K562 (cell line): Measurements from ENCODE around the gene ANKZF1. TPM values are rescaled to one million over a fixed set of nuclear protein-coding genes. Genes with fewer than 3 reads are reported as not detected.

Source experiments
- BRD4 ChIP-seq: fragments of 200-600 bp; sonication (generic); IDR thresholded peaks from 2 replicates; pipeline ENCODE4 v1.6.1; 2017; ENCODE audit warnings: inconsistent platforms
- CBFB ChIP-seq: sonication (generic); formaldehyde crosslinking; IDR thresholded peaks from 2 replicates; pipeline ENCODE4 v1.4.0; 2020; ENCODE audit warnings: mild to moderate bottlenecking, missing genetic modification reagents
- CHD1 ChIP-seq: fragments of 200-600 bp; sonication (generic); IDR thresholded peaks from one replicate; pipeline ENCODE4 v1.6.1; 2012; ENCODE audit warnings: mild to moderate bottlenecking, moderate library complexity, low read length, inconsistent platforms
- KDM2B ChIP-seq: fragments of 250-450 bp; sonication (Bioruptor Pico); IDR thresholded peaks from 2 replicates; pipeline ENCODE4 v1.8.0; 2021; ENCODE audit warnings: mild to moderate bottlenecking, moderate library complexity
- MAZ ChIP-seq, 2 experiments: fragments of 450-650 bp in 1 of 2; sonication (generic) in 1 of 2; formaldehyde crosslinking; IDR thresholded peaks in 1 of 2; conservative IDR thresholded peaks in 1 of 2; 2 replicates each; pipeline versions ENCODE4 v1.4.0 to v1.5.0; 2020; ENCODE audit warnings: mild to moderate bottlenecking in 1 of 2, missing genetic modification reagents in 1 of 2
- MBD2 ChIP-seq: sonication (generic); IDR thresholded peaks from 2 replicates; pipeline ENCODE4 v1.6.1; 2016; ENCODE audit warnings: low read depth, borderline replicate concordance
- PCBP1 ChIP-seq: fragments of 200-400 bp; formaldehyde crosslinking; IDR thresholded peaks from 2 replicates; pipeline ENCODE4 v1.6.1; 2018; ENCODE audit warnings: mild to moderate bottlenecking, low read depth, low read length; ENCODE audit not compliant: poor library complexity, severe bottlenecking
- POLR2AphosphoS5 ChIP-seq: IDR thresholded peaks from 2 replicates; pipeline ENCODE4 v1.6.1; 2011; ENCODE audit warnings: mild to moderate bottlenecking, low read depth, low read length, moderate library complexity; ENCODE audit not compliant: control insufficient read depth, insufficient read depth
- TBP ChIP-seq: optimal IDR thresholded peaks from 2 replicates; pipeline ENCODE3; 2011; ENCODE audit warnings: low read depth, low read length, improper control_type of control experiment
- ZKSCAN8 ChIP-seq: fragments of 200-800 bp; sonication (Bioruptor generic); IDR thresholded peaks from 2 replicates; pipeline ENCODE4 v1.6.1; 2016; ENCODE audit warnings: missing genetic modification characterization, missing compliant biosample characterization
- polyA plus RNA-seq, 8 experiments: library from polyadenylated mRNA; depleted of rRNA in 4 of 8; stranded (reverse) in 5 of 8; unstranded in 3 of 8; fragments of >200 nt; fragmentation: Nextera tagmentation in 2 of 8; fragmentation: Illumina TruSeq in 1 of 8; extraction: Ambion mirVana in 2 of 8; extraction: Trizol in 1 of 8; gene quantifications; 2 replicates each; pipeline versions ENCODE4 v1.2.1 to v1.2.3, GENCODE V29; 2011 to 2014; ENCODE audit warnings: inconsistent platforms in 1 of 8, missing spikeins in 1 of 8
- total RNA-seq, 7 experiments: library from RNA; depleted of rRNA in 6 of 7; stranded (reverse); fragments of >200 nt in 6 of 7; fragmentation: Illumina TruSeq in 2 of 7; extraction: Trizol in 2 of 7; gene quantifications; 2 replicates each; pipeline versions ENCODE4 v1.2.1 to v1.2.3, GENCODE V29; 2011 to 2021; ENCODE audit warnings: low replicate concordance in 1 of 7
- TF ChIP-seq, protein P1 (sequence below), 2 experiments: fragments of 250-450 bp in 1 of 2; fragments of 450-650 bp in 1 of 2; sonication (Bioruptor Pico) in 1 of 2; IDR thresholded peaks; 2 replicates each; pipeline versions ENCODE4 v1.6.1 to v1.8.0; 2016 to 2021; ENCODE audit warnings: mild to moderate bottlenecking in 2 of 2, moderate library complexity in 2 of 2, missing compliant biosample characterization in 1 of 2, missing genetic modification characterization in 1 of 2
- TF ChIP-seq, protein P2 (sequence below): conservative IDR thresholded peaks from 2 replicates; pipeline ENCODE4 v1.6.1; 2011; ENCODE audit warnings: low read depth, mild to moderate bottlenecking, low read length; ENCODE audit not compliant: control insufficient read depth
- TF ChIP-seq, protein P3 (sequence below): fragments of 250-450 bp; sonication (Bioruptor Pico); IDR thresholded peaks from 2 replicates; pipeline ENCODE4 v1.9.0; 2021; ENCODE audit warnings: mild to moderate bottlenecking, inconsistent platforms
- TF ChIP-seq, protein P4 (sequence below), 2 experiments: fragments of 450-650 bp in 1 of 2; sonication (generic) in 1 of 2; formaldehyde crosslinking; conservative IDR thresholded peaks; 2 replicates each; pipeline versions ENCODE4 v1.4.0 to v1.8.1; 2020 to 2022; ENCODE audit warnings: mild to moderate bottlenecking in 1 of 2, missing genetic modification reagents in 1 of 2
- TF ChIP-seq, protein P5 (sequence below): IDR thresholded peaks from 2 replicates; pipeline ENCODE4 v1.6.1; 2016; ENCODE audit warnings: missing genetic modification characterization, missing compliant biosample characterization
- TF ChIP-seq, protein P6 (sequence below): fragments of 450-650 bp; formaldehyde crosslinking; IDR thresholded peaks from 2 replicates; pipeline ENCODE4 v1.4.0; 2020; ENCODE audit warnings: mild to moderate bottlenecking

Gene ANKZF1
- total and polyA plus RNA-seq, 9 of the 15 experiments (the other 6 are each of a cell fraction or from before 2014, with no cell fraction given) = 3.1 to 60.6 (median 31.0) TPM

DNA sequence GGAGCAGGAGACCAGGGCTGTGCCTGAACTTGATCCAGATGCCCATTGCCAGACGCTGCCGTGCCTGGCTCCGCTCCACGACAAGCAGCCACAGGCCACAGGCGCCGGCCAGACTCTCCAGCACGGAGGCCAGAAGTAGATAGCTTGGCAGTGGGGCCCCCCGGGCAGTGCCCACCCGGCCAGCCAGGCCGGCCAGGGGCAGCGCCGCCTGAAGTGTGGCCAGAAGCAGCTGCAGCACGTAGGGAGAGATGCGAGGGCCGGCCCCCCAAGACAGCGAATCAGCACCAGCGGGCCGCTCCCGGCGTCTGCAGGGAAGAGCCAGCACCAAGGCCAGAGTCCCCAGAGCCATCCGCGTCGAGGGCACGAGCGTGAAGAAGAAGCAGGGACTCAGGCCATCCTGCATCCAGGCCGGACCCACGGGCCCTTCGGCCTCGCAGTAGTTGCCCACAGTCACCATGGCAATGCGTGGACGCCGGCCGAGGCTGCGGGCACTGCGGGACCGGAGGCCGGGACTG, 11.3 kb upstream of the ANKZF1 start (continued):
- no peak for TF ChIP-seq ZKSCAN8
- peak; percentile 38 for TF ChIP-seq CHD1
- no peak for TF ChIP-seq PCBP1
- TF ChIP-seq, protein P1, sequence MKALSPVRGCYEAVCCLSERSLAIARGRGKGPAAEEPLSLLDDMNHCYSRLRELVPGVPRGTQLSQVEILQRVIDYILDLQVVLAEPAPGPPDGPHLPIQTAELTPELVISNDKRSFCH (CRISPR knock-in tag; IDR thresholded peaks at IDR 0.05) = no peak
- TF ChIP-seq, protein P1 (tag; IDR thresholded peaks at IDR 0.05) = no peak
- TF ChIP-seq TBP = no peak
- peak; percentile 0; the same call in 1 of the 2 replicates for TF ChIP-seq CBFB (CRISPR knock-in tag)
- TF ChIP-seq MAZ (CRISPR knock-in tag; conservative IDR thresholded peaks at IDR 0.05 in 1 of 2, IDR thresholded peaks at IDR 0.05 in 1 of 2) = no peak
- TF ChIP-seq, protein P2, sequence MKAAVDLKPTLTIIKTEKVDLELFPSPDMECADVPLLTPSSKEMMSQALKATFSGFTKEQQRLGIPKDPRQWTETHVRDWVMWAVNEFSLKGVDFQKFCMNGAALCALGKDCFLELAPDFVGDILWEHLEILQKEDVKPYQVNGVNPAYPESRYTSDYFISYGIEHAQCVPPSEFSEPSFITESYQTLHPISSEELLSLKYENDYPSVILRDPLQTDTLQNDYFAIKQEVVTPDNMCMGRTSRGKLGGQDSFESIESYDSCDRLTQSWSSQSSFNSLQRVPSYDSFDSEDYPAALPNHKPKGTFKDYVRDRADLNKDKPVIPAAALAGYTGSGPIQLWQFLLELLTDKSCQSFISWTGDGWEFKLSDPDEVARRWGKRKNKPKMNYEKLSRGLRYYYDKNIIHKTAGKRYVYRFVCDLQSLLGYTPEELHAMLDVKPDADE = 0 out of 2 replicates have a peak, but pooled peaks have one; percentile 45
- TF ChIP-seq BRD4 = no peak
- TF ChIP-seq MBD2 = no peak
- no peak for TF ChIP-seq POLR2AphosphoS5
- TF ChIP-seq KDM2B (CRISPR knock-in tag) = no peak
- TF ChIP-seq, protein P3, sequence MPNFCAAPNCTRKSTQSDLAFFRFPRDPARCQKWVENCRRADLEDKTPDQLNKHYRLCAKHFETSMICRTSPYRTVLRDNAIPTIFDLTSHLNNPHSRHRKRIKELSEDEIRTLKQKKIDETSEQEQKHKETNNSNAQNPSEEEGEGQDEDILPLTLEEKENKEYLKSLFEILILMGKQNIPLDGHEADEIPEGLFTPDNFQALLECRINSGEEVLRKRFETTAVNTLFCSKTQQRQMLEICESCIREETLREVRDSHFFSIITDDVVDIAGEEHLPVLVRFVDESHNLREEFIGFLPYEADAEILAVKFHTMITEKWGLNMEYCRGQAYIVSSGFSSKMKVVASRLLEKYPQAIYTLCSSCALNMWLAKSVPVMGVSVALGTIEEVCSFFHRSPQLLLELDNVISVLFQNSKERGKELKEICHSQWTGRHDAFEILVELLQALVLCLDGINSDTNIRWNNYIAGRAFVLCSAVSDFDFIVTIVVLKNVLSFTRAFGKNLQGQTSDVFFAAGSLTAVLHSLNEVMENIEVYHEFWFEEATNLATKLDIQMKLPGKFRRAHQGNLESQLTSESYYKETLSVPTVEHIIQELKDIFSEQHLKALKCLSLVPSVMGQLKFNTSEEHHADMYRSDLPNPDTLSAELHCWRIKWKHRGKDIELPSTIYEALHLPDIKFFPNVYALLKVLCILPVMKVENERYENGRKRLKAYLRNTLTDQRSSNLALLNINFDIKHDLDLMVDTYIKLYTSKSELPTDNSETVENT (CRISPR knock-in tag) = no peak
- TF ChIP-seq, protein P4, sequence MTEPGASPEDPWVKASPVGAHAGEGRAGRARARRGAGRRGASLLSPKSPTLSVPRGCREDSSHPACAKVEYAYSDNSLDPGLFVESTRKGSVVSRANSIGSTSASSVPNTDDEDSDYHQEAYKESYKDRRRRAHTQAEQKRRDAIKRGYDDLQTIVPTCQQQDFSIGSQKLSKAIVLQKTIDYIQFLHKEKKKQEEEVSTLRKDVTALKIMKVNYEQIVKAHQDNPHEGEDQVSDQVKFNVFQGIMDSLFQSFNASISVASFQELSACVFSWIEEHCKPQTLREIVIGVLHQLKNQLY (CRISPR knock-in tag; conservative IDR thresholded peaks at IDR 0.05) = no peak
- TF ChIP-seq, protein P5, sequence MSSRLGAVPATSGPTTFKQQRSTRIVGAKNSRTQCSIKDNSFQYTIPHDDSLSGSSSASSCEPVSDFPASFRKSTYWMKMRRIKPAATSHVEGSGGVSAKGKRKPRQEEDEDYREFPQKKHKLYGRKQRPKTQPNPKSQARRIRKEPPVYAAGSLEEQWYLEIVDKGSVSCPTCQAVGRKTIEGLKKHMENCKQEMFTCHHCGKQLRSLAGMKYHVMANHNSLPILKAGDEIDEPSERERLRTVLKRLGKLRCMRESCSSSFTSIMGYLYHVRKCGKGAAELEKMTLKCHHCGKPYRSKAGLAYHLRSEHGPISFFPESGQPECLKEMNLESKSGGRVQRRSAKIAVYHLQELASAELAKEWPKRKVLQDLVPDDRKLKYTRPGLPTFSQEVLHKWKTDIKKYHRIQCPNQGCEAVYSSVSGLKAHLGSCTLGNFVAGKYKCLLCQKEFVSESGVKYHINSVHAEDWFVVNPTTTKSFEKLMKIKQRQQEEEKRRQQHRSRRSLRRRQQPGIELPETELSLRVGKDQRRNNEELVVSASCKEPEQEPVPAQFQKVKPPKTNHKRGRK = no peak
- TF ChIP-seq, protein P6, sequence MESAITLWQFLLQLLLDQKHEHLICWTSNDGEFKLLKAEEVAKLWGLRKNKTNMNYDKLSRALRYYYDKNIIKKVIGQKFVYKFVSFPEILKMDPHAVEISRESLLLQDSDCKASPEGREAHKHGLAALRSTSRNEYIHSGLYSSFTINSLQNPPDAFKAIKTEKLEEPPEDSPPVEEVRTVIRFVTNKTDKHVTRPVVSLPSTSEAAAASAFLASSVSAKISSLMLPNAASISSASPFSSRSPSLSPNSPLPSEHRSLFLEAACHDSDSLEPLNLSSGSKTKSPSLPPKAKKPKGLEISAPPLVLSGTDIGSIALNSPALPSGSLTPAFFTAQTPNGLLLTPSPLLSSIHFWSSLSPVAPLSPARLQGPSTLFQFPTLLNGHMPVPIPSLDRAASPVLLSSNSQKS (CRISPR knock-in tag) = no peak
